Hepatocyte (in vitro differentiated cells): ENCODE data around the gene PDLIM7.

Source experiments
- CTCF ChIP-seq: fragments of 200-600 bp; sonication (generic); IDR thresholded peaks from 2 replicates; pipeline ENCODE4 v1.5.1; 2016; ENCODE audit warnings: antibody characterized with exemption, mild to moderate bottlenecking; ENCODE audit not compliant: poor library complexity
- EZH2 ChIP-seq: fragments of 200-600 bp; sonication (generic); IDR thresholded peaks from 2 replicates; pipeline ENCODE4 v1.6.1; 2016; ENCODE audit warnings: antibody characterized with exemption, mild to moderate bottlenecking, borderline replicate concordance
- EZH2phosphoT487 ChIP-seq: fragments of 200-600 bp; sonication (generic); IDR thresholded peaks from one replicate; pipeline ENCODE4 v1.6.1; 2018; ENCODE audit warnings: antibody characterized with exemption, mild to moderate bottlenecking, low read depth, moderate library complexity; ENCODE audit not compliant: unreplicated experiment, severe bottlenecking

GRCh38 chr5:177443144-177443983, 54.0 kb downstream of the PDLIM7 start:
- TF ChIP-seq CTCF (no peak), EZH2 (no peak), EZH2phosphoT487 (no peak)
